K562 (cell line): ENCODE data around the gene ZNF726. TPM values are rescaled to one million over a fixed set of nuclear protein-coding genes. Genes with fewer than 3 reads are reported as not detected.
"Not testable (repeated sequence)": the region's sequence is repeated elsewhere in the genome, so short reads cannot be mapped to it uniquely, and the experiment has no call there.

Source experiments
- ATAC-seq: fragments of 200-7000 bp; cut with Tn5 transposase; 3 replicates; pipeline ENCODE4 v1.9.1; 2020; ENCODE audit warnings: moderate library complexity
- BruUV-seq: library from RNA; stranded (reverse); fragments of 400-500 nt; replicated peaks from 2 replicates; lab custom pipeline; 2021; lab: Mats Ljungman, UMichigan
- CTCF ChIA-PET: fragments of 300-600 bp; formaldehyde crosslinking; extraction: SDS; loops from one replicate; lab custom pipeline; 2021; ENCODE audit warnings: low intra/inter-chr PET ratio; lab: Yijun Ruan, JAX
- POLR2A ChIA-PET: fragments of 300-600, 350-650 bp; sonication (Branson Sonifier 250); formaldehyde crosslinking; extraction: SDS; loops from one replicate; lab custom pipeline; 2021; ENCODE audit warnings: antibody characterized with exemption, inconsistent platforms; lab: Yijun Ruan, JAX
- DNase-seq, 4 experiments: peaks; one replicate each; pipeline versions ENCODE4 v3.0.0 to v3.0.0-alpha.2; 2011 to 2018; ENCODE audit warnings: low spot score in 3 of 4, mixed read lengths in 3 of 4; ENCODE audit errors: extremely low read depth in 1 of 4
- FAIRE-seq: peaks from 2 replicates; lab custom pipeline; 2011; peaks lifted over from hg19 to GRCh38; lab: Jason Lieb, UNC
- H2AFZ ChIP-seq: 2 replicates; pipeline ENCODE4 v1.6.0; 2011; ENCODE audit warnings: low read depth, low read length, control low read depth, inconsistent platforms
- H3K27ac ChIP-seq: fragments of 200-600 bp; 3 replicates; pipeline ENCODE4 v1.8.0; 2011; ENCODE audit warnings: low read depth, mild to moderate bottlenecking, control low read depth, inconsistent platforms, low read length, moderate library complexity, mixed read lengths; ENCODE audit errors: extremely low read depth
- H3K27me3 ChIP-seq, 2 experiments: fragments of 300-600 bp in 1 of 2; 2 replicates in 1 of 2; 3 replicates in 1 of 2; pipeline versions ENCODE4 v1.6.0 to v1.8.0; 2011; ENCODE audit warnings: inconsistent platforms in 2 of 2, low read length in 2 of 2, mild to moderate bottlenecking in 1 of 2, mixed read lengths in 1 of 2, moderate library complexity in 1 of 2; ENCODE audit not compliant: control insufficient read depth in 2 of 2, insufficient read depth in 2 of 2
- H3K36me3 ChIP-seq: fragments of 300-600 bp; 3 replicates; pipeline ENCODE4 v1.8.0; 2011; ENCODE audit warnings: mild to moderate bottlenecking, low read length, inconsistent platforms; ENCODE audit not compliant: control insufficient read depth, insufficient read depth
- H3K4me1 ChIP-seq, 2 experiments: fragments of 200-600 bp in 1 of 2; replicated peaks in 1 of 2; 2 replicates in 1 of 2; 3 replicates in 1 of 2; pipeline versions ENCODE4 v1.5.1 to v1.8.0; 2011; ENCODE audit warnings: inconsistent platforms in 2 of 2, low read length in 2 of 2, mild to moderate bottlenecking in 1 of 2, mixed read lengths in 1 of 2, moderate library complexity in 1 of 2; ENCODE audit not compliant: control insufficient read depth in 2 of 2, insufficient read depth in 2 of 2
- H3K4me2 ChIP-seq: 2 replicates; pipeline ENCODE4 v1.6.1; 2011; ENCODE audit warnings: low read length, control low read depth, inconsistent platforms, mixed read lengths; ENCODE audit not compliant: insufficient read depth
- H3K4me3 ChIP-seq: fragments of 200-600 bp; sonication (generic), shearing (Covaris generic); 2 replicates; pipeline ENCODE4 v1.5.1; 2016; ENCODE audit warnings: control low read depth, inconsistent platforms
- H3K79me2 ChIP-seq: fragments of 200-600 bp; 3 replicates; pipeline ENCODE4 v1.8.0; 2011; ENCODE audit warnings: low read length, inconsistent platforms; ENCODE audit not compliant: control insufficient read depth, insufficient read depth
- H3K9ac ChIP-seq, 2 experiments: 2 replicates each; pipeline versions ENCODE4 v1.6.0 to v1.6.1; 2011; ENCODE audit warnings: low read depth in 2 of 2, low read length in 2 of 2, control low read depth in 1 of 2, inconsistent platforms in 1 of 2, mild to moderate bottlenecking in 1 of 2, mixed read lengths in 1 of 2; ENCODE audit not compliant: insufficient read depth in 1 of 2
- H3K9me1 ChIP-seq: one replicate; pipeline ENCODE4 v1.6.0; 2011; ENCODE audit warnings: inconsistent platforms, mild to moderate bottlenecking, low read length, moderate library complexity; ENCODE audit not compliant: control insufficient read depth, insufficient read depth
- H3K9me3 ChIP-seq: replicated peaks from 2 replicates; pipeline ENCODE4 v1.5.1; 2011; ENCODE audit warnings: low read depth, low read length, inconsistent platforms; ENCODE audit not compliant: control insufficient read depth, insufficient read depth
- H4K20me1 ChIP-seq: replicated peaks from 2 replicates; pipeline ENCODE4 v1.6.1; 2011; ENCODE audit warnings: low read length, inconsistent platforms, mixed read lengths; ENCODE audit not compliant: control insufficient read depth, insufficient read depth
- CXXC5 ChIP-seq: fragments of 250-450 bp; sonication (Bioruptor Pico); IDR thresholded peaks from 2 replicates; pipeline ENCODE4 v1.8.0; 2022; ENCODE audit warnings: inconsistent platforms, mild to moderate bottlenecking, moderate library complexity
- KDM2B ChIP-seq: fragments of 250-450 bp; sonication (Bioruptor Pico); IDR thresholded peaks from 2 replicates; pipeline ENCODE4 v1.8.0; 2021; ENCODE audit warnings: mild to moderate bottlenecking, moderate library complexity
- POLR2H ChIP-seq: IDR thresholded peaks from 2 replicates; pipeline ENCODE4 v1.6.1; 2016; ENCODE audit warnings: missing genetic modification characterization, low read depth, mild to moderate bottlenecking, control low read depth, missing compliant biosample characterization, moderate library complexity
- STAT5B ChIP-seq: fragments of 250-450 bp; sonication (Bioruptor Pico); IDR thresholded peaks from 2 replicates; pipeline ENCODE4 v1.8.0; 2021; ENCODE audit warnings: mild to moderate bottlenecking, inconsistent platforms
- STAT6 ChIP-seq: sonication (generic); formaldehyde crosslinking; IDR thresholded peaks from 2 replicates; pipeline ENCODE4 v1.8.1; 2023; ENCODE audit warnings: mild to moderate bottlenecking, missing genetic modification reagents
- THAP7 ChIP-seq: fragments of 250-450 bp; sonication (Bioruptor Pico); IDR thresholded peaks from 2 replicates; pipeline ENCODE4 v1.5.0; 2021
- USF2 ChIP-seq: sonication (generic); formaldehyde crosslinking; IDR thresholded peaks from 2 replicates; pipeline ENCODE4 v1.5.0; 2020; ENCODE audit warnings: missing genetic modification reagents
- ZNF655 ChIP-seq: fragments of 250-450 bp; sonication (Bioruptor Pico); IDR thresholded peaks from 2 replicates; pipeline ENCODE4 v1.5.0; 2021
- ZZZ3 ChIP-seq: fragments of 450-650 bp; IDR thresholded peaks from 2 replicates; pipeline ENCODE4 v1.6.1; 2016; ENCODE audit warnings: antibody characterized with exemption, mild to moderate bottlenecking, moderate library complexity
- WGBS: fragments of 100-300 bp; shearing (Covaris generic); methylation state at CpG from one replicate; pipeline ENCODE4 v1.1.6; 2016; ENCODE audit warnings: low coverage, mixed read lengths; ENCODE audit not compliant: insufficient coverage; ENCODE audit errors: missing lambda C conversion rate; 5-methylcytosine and 5-hydroxymethylcytosine counted together
- in situ Hi-C: fragments of 300-500 bp; cut with MboI; formaldehyde crosslinking; loops from 4 replicates; pipeline ENCODE4 v1.15.0; 2018; ENCODE audit warnings: inconsistent platforms, mixed read lengths
- intact Hi-C: fragments of 100-400 bp; cut with micrococcal nuclease; formaldehyde crosslinking; loops from 2 replicates; pipeline ENCODE4 v1.14.2; 2022
- polyA plus RNA-seq, 8 experiments: library from polyadenylated mRNA; depleted of rRNA in 4 of 8; stranded (reverse) in 5 of 8; unstranded in 3 of 8; fragments of >200 nt; fragmentation: Nextera tagmentation in 2 of 8; fragmentation: Illumina TruSeq in 1 of 8; extraction: Ambion mirVana in 2 of 8; extraction: Trizol in 1 of 8; gene quantifications; 2 replicates each; pipeline versions ENCODE4 v1.2.1 to v1.2.3, GENCODE V29; 2011 to 2014; ENCODE audit warnings: inconsistent platforms in 1 of 8, missing spikeins in 1 of 8
- total RNA-seq, 7 experiments: library from RNA; depleted of rRNA in 6 of 7; stranded (reverse); fragments of >200 nt in 6 of 7; fragmentation: Illumina TruSeq in 2 of 7; extraction: Trizol in 2 of 7; gene quantifications; 2 replicates each; pipeline versions ENCODE4 v1.2.1 to v1.2.3, GENCODE V29; 2011 to 2021; ENCODE audit warnings: low replicate concordance in 1 of 7

ZNF726 gene
- total and polyA plus RNA-seq, 9 of the 15 experiments (the other 6 are each of a cell fraction or from before 2014, with no cell fraction given): 8.6 to 20.8 (median 14.6) TPM

GRCh38 chr19:23887642-23888041 lies 27.0 kb upstream of the ZNF726 start (continued):
- no peak for TF ChIP-seq POLR2H (tag)
- TF ChIP-seq, all 486 proteins: peak for 0

GRCh38 chr19:23896096-23896495 lies 18.6 kb upstream of the ZNF726 start:
- H4K20me1 ChIP-seq, H3K4me2 ChIP-seq, POLR2A ChIA-PET, H3K4me1 ChIP-seq, H3K4me3 ChIP-seq, BruUV-seq, DNase-seq, H3K9me3 ChIP-seq, ATAC-seq, H2AFZ ChIP-seq, in situ Hi-C loops, H3K27ac ChIP-seq, H3K36me3 ChIP-seq, CTCF ChIA-PET, H3K79me2 ChIP-seq, intact Hi-C loops, H3K9me1 ChIP-seq, FAIRE-seq, H3K9ac ChIP-seq, H3K27me3 ChIP-seq: not testable (repeated sequence)
- WGBS: 2% methylated on average over 13 of the region's 15 CpGs

GRCh38 chr19:23896912-23897311 lies 17.8 kb upstream of the ZNF726 start:
- ATAC-seq: no peak
- Histone ChIP-seq H3K9me1 (no peaks in the 10 kb centered on the region), H3K9ac (no peak overlapping the region)
- TF ChIP-seq ZZZ3 (no peak), ZNF655 (CRISPR knock-in tag) (no peak), CXXC5 (no peak), STAT6 (no peak), THAP7 (CRISPR knock-in tag) (no peak), USF2 (CRISPR knock-in tag) (no peak), KDM2B (no peak), STAT5B (no peak)
- TF ChIP-seq, all 486 proteins: peak for 0
- ChIA-PET CTCF (no interaction called here), POLR2A (no interaction called here)
- WGBS: 0% methylated on average over 1 of the region's 1 CpG
- in situ Hi-C loops (no loop called here), intact Hi-C loops (no loop called here)
- Histone ChIP-seq H3K9me3 (no peaks in the 10 kb centered on the region; the same call in 1 of the 2 replicates), H3K27ac (no peak overlapping the region), H3K36me3 (no peaks in the 10 kb centered on the region), H2AFZ (no peak overlapping the region), H4K20me1 (no peaks in the 10 kb centered on the region), H3K79me2 (no peaks in the 10 kb centered on the region), H3K27me3 (no peaks in the 10 kb centered on the region), H3K4me2 (no peak overlapping the region), H3K4me1 (no peaks in the 10 kb centered on the region), H3K4me3 (no peak overlapping the region)
- FAIRE-seq: no peak
- no peak for DNase-seq
- BruUV-seq: no TSS peak
